Measurements from ENCODE around the gene PEX14. TPM values are rescaled to one million over a fixed set of nuclear protein-coding genes. Genes with fewer than 3 reads are reported as not detected.
A peak's percentile ranks its signal among the peaks of the same experiment; 100 is the strongest.
"Not testable (repeated sequence)": the region's sequence is repeated elsewhere in the genome, so short reads cannot be mapped to it uniquely, and the experiment has no call there.

The PEX14 gene
- total RNA-seq, 1 experiment from 2014 or later = 17.7 TPM

- H3K9me3 Mint-ChIP-seq (ENCODE audit: low read depth, unreplicated experiment) = no peaks in the 10 kb centered on the region
- no peaks in the 10 kb centered on the region for H3K36me3 Mint-ChIP-seq (ENCODE audit: insufficient read depth, unreplicated experiment)
- no peaks in the 10 kb centered on the region for H3K4me1 Mint-ChIP-seq (ENCODE audit: low read depth, unreplicated experiment)
- no peak overlapping the region for H3K4me3 Mint-ChIP-seq (ENCODE audit: low read depth, unreplicated experiment)
- no peak for DNase-seq
- no peak for TF ChIP-seq CTCF (IDR thresholded peaks at IDR 0.05; ENCODE audit: unreplicated experiment)
- H3K27ac Mint-ChIP-seq (ENCODE audit: unreplicated experiment) = no peak overlapping the region
- intact Hi-C loops (cut with micrococcal nuclease; ENCODE audit: unreplicated experiment) = loop anchor here (10.0 kb wide), 1 partner anchor 441 kb away; no protein-coding TSS in a partner anchor
- H3K27me3 Mint-ChIP-seq (ENCODE audit: unreplicated experiment) = no peaks in the 10 kb centered on the region
- BruUV-seq (replicated peaks) = no TSS peak
- CTCF ChIA-PET = interaction anchor here (0.5 to 0.7 kb wide), 2 partner anchors 363 to 430 kb away, joined by 3 read pairs; no protein-coding TSS in a partner anchor
Observed at GRCh38 chr1:10504249-10504648, 29.5 kb downstream of the PEX14 start.

- H3K4me1 Mint-ChIP-seq (ENCODE audit: low read depth, unreplicated experiment) = peaks cover 14% of the 10 kb centered on the region
- H3K4me3 Mint-ChIP-seq (ENCODE audit: low read depth, unreplicated experiment); DNase-seq; H3K9me3 Mint-ChIP-seq (ENCODE audit: low read depth, unreplicated experiment); H3K27ac Mint-ChIP-seq (ENCODE audit: unreplicated experiment); H3K36me3 Mint-ChIP-seq (ENCODE audit: insufficient read depth, unreplicated experiment); BruUV-seq (replicated peaks); H3K27me3 Mint-ChIP-seq (ENCODE audit: unreplicated experiment): not testable (repeated sequence)
- intact Hi-C loops (cut with micrococcal nuclease; ENCODE audit: unreplicated experiment) = loop anchor here (2.0 to 10.0 kb wide), 2 partner anchors 181 to 439 kb away; no protein-coding TSS in a partner anchor
- CTCF ChIA-PET = interaction anchor here (0.6 kb wide), 1 partner anchor 22 kb away, joined by 3 read pairs; no protein-coding TSS in a partner anchor
Observed at GRCh38 chr1:10506046-10506676, 31.4 kb downstream of the PEX14 start.

GRCh38 chr1:10506677-10507047 lies 31.9 kb downstream of the PEX14 start:
- BruUV-seq (replicated peaks) = no TSS peak
- no peak overlapping the region for H3K27ac Mint-ChIP-seq (ENCODE audit: unreplicated experiment)
- H3K4me1 Mint-ChIP-seq (ENCODE audit: low read depth, unreplicated experiment) = peaks cover 19% of the 10 kb centered on the region
- CTCF ChIA-PET = interaction anchor here (1.2 kb wide), 1 partner anchor 220 kb away, joined by 3 read pairs; no protein-coding TSS in a partner anchor
- H3K36me3 Mint-ChIP-seq (ENCODE audit: insufficient read depth, unreplicated experiment) = no peaks in the 10 kb centered on the region
- no peaks in the 10 kb centered on the region for H3K9me3 Mint-ChIP-seq (ENCODE audit: low read depth, unreplicated experiment)
- intact Hi-C loops (cut with micrococcal nuclease; ENCODE audit: unreplicated experiment) = loop anchor here (2.0 to 10.0 kb wide), 2 partner anchors 180 to 438 kb away; no protein-coding TSS in a partner anchor
- DNase-seq = no peak
- TF ChIP-seq CTCF (IDR thresholded peaks at IDR 0.05; ENCODE audit: unreplicated experiment) = no peak
- no peaks in the 10 kb centered on the region for H3K27me3 Mint-ChIP-seq (ENCODE audit: unreplicated experiment)
- H3K4me3 Mint-ChIP-seq (ENCODE audit: low read depth, unreplicated experiment) = no peak overlapping the region

- no peaks in the 10 kb centered on the region for H3K9me3 Mint-ChIP-seq (ENCODE audit: low read depth, unreplicated experiment)
- DNase-seq = peak; percentile 38
- no peaks in the 10 kb centered on the region for H3K36me3 Mint-ChIP-seq (ENCODE audit: insufficient read depth, unreplicated experiment)
- intact Hi-C loops (cut with micrococcal nuclease; ENCODE audit: unreplicated experiment) = loop anchor here (2.0 to 10.0 kb wide), 2 partner anchors 180 to 438 kb away; no protein-coding TSS in a partner anchor
- BruUV-seq (replicated peaks) = no TSS peak
- H3K4me3 Mint-ChIP-seq (ENCODE audit: low read depth, unreplicated experiment) = no peak overlapping the region
- TF ChIP-seq CTCF (IDR thresholded peaks at IDR 0.05; ENCODE audit: unreplicated experiment) = peak; percentile 57
- H3K27ac Mint-ChIP-seq (ENCODE audit: unreplicated experiment) = no peak overlapping the region
- peaks cover 19% of the 10 kb centered on the region for H3K4me1 Mint-ChIP-seq (ENCODE audit: low read depth, unreplicated experiment)
- no peaks in the 10 kb centered on the region for H3K27me3 Mint-ChIP-seq (ENCODE audit: unreplicated experiment)
- CTCF ChIA-PET = interaction anchor here (0.8 to 1.2 kb wide), 5 partner anchors 179 to 530 kb away, joined by 3 to 5 read pairs (median 3); no protein-coding TSS in a partner anchor
Observed at GRCh38 chr1:10507111-10507879, 32.5 kb downstream of the PEX14 start.

All from Calu3 (cell line).